OCI-LY7 (cell line): ENCODE measurements around the gene KCNT1.

Source experiments
- CTCF ChIP-seq: fragments of 200-600 bp; sonication (generic); conservative IDR thresholded peaks from 2 replicates; pipeline ENCODE4 v1.5.1; 2014; ENCODE audit warnings: mild to moderate bottlenecking, antibody characterized with exemption, low read length, moderate library complexity, mixed read lengths
- EZH2phosphoT487 ChIP-seq: fragments of 200-600 bp; sonication (generic); IDR thresholded peaks from 2 replicates; pipeline ENCODE4 v1.6.1; 2018; ENCODE audit warnings: low read depth, borderline replicate concordance, mild to moderate bottlenecking, mixed run types, antibody characterized with exemption, low read length, moderate library complexity, mixed read lengths

DNA sequence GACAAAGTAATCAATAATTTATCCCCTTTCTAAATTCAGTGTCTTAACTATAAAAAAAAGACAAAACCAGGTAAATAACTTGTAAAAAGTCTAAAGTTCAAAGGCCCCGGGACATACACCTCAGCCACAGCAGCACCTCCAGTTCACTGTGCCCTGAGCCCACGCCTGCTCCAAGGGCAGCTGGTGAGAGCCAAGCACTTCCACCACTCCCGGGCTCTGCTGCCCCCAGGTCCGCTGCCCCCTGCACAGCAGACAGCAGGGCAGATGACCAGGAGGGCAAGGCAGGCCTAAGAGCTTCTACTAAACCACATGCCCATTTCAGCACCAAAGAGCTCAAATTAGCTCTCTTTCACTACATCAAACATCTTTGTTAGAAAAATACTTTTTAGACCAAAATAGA is 113.4 kb downstream of the KCNT1 start:
- TF ChIP-seq CTCF: no peak
- TF ChIP-seq EZH2phosphoT487: no peak
